H9 (cell line): ENCODE data around the gene RPS19. TPM values are rescaled to one million over a fixed set of nuclear protein-coding genes. Genes with fewer than 3 reads are reported as not detected.

Experiments
- DNase-seq: peaks from one replicate; pipeline ENCODE4 v3.0.0-alpha.2; 2017
- H2AFZ ChIP-seq: one replicate; pipeline ENCODE4 v1.6.1; 2013; ENCODE audit warnings: mild to moderate bottlenecking, low read length, control low read depth, moderate library complexity
- H2AK5ac ChIP-seq: 2 replicates; pipeline ENCODE4 v1.6.1; 2013; ENCODE audit warnings: low read length, control low read depth, mixed read lengths; ENCODE audit not compliant: insufficient read length
- H2BK120ac ChIP-seq: one replicate; pipeline ENCODE4 v1.6.1; 2013; ENCODE audit warnings: low read depth, mild to moderate bottlenecking, low read length, control low read depth, inconsistent platforms; ENCODE audit not compliant: poor library complexity, severe bottlenecking
- H2BK12ac ChIP-seq: 2 replicates; pipeline ENCODE4 v1.6.1; 2013; ENCODE audit warnings: low read length, control low read depth, mixed read lengths, low read depth; ENCODE audit not compliant: insufficient read length
- H2BK15ac ChIP-seq: 2 replicates; pipeline ENCODE4 v1.6.1; 2013; ENCODE audit warnings: low read depth, low read length, control low read depth
- H2BK20ac ChIP-seq: one replicate; pipeline ENCODE4 v1.6.1; 2013; ENCODE audit warnings: low read depth, mild to moderate bottlenecking, low read length, control low read depth, inconsistent platforms; ENCODE audit not compliant: poor library complexity, severe bottlenecking
- H2BK5ac ChIP-seq: 2 replicates; pipeline ENCODE4 v1.6.1; 2013; ENCODE audit warnings: low read length, control low read depth, mixed read lengths; ENCODE audit not compliant: insufficient read length
- H3K14ac ChIP-seq: 2 replicates; pipeline ENCODE4 v1.6.1; 2013; ENCODE audit warnings: low read length, control low read depth; ENCODE audit not compliant: insufficient read depth
- H3K18ac ChIP-seq: 2 replicates; pipeline ENCODE4 v1.6.1; 2013; ENCODE audit warnings: low read depth, mild to moderate bottlenecking, mixed read lengths, low read length, control low read depth; ENCODE audit not compliant: insufficient read length
- H3K23ac ChIP-seq: 2 replicates; pipeline ENCODE4 v1.6.1; 2013; ENCODE audit warnings: low read length, control low read depth, mixed read lengths, low read depth; ENCODE audit not compliant: insufficient read length
- H3K23me2 ChIP-seq: 2 replicates; pipeline ENCODE4 v1.6.1; 2013; ENCODE audit warnings: low read depth, mild to moderate bottlenecking, mixed read lengths, low read length, control low read depth; ENCODE audit not compliant: insufficient read length, poor library complexity, severe bottlenecking
- H3K27ac ChIP-seq: 2 replicates; pipeline ENCODE4 v1.5.1; 2013; ENCODE audit warnings: low read length, control low read depth, mixed read lengths, low read depth; ENCODE audit not compliant: insufficient read length
- H3K27me3 ChIP-seq: 2 replicates; pipeline ENCODE4 v1.6.1; 2013; ENCODE audit warnings: low read length, control low read depth, inconsistent platforms; ENCODE audit not compliant: insufficient read depth
- H3K4ac ChIP-seq: 2 replicates; pipeline ENCODE4 v1.6.1; 2013; ENCODE audit warnings: low read depth, mild to moderate bottlenecking, control low read depth, inconsistent platforms, low read length, moderate library complexity
- H3K4me1 ChIP-seq: 2 replicates; pipeline ENCODE4 v1.6.1; 2013; ENCODE audit warnings: low read length, control low read depth, inconsistent platforms; ENCODE audit not compliant: insufficient read depth
- H3K4me2 ChIP-seq: 2 replicates; pipeline ENCODE4 v1.6.1; 2013; ENCODE audit warnings: low read length, control low read depth, mixed read lengths; ENCODE audit not compliant: insufficient read length, insufficient read depth
- H3K56ac ChIP-seq: 2 replicates; pipeline ENCODE4 v1.6.1; 2013; ENCODE audit warnings: low read depth, mild to moderate bottlenecking, mixed read lengths, low read length, control low read depth; ENCODE audit not compliant: insufficient read length
- H3K79me1 ChIP-seq: 2 replicates; pipeline ENCODE4 v1.6.1; 2013; ENCODE audit warnings: low read depth, mild to moderate bottlenecking, moderate library complexity, low read length, control low read depth, inconsistent platforms; ENCODE audit not compliant: insufficient read depth, poor library complexity, severe bottlenecking
- H3K79me2 ChIP-seq: 2 replicates; pipeline ENCODE4 v1.6.1; 2013; ENCODE audit warnings: low read length, control low read depth, inconsistent platforms; ENCODE audit not compliant: insufficient read depth
- H3K9ac ChIP-seq: 2 replicates; pipeline ENCODE4 v1.6.1; 2013; ENCODE audit warnings: low read length, control low read depth, mixed read lengths; ENCODE audit not compliant: insufficient read length; ENCODE audit errors: extremely low read depth
- H3K9me3 ChIP-seq: one replicate; pipeline ENCODE4 v1.6.1; 2013; ENCODE audit warnings: low read depth, low read length, inconsistent platforms; ENCODE audit not compliant: control insufficient read depth
- H3T11ph ChIP-seq: one replicate; pipeline ENCODE4 v1.6.1; 2013; ENCODE audit warnings: mild to moderate bottlenecking, low read length, control low read depth, inconsistent platforms
- H4K20me1 ChIP-seq: one replicate; pipeline ENCODE4 v1.6.1; 2013; ENCODE audit not compliant: control insufficient read depth, insufficient read length, insufficient read depth
- H4K5ac ChIP-seq: 2 replicates; pipeline ENCODE4 v1.6.1; 2013; ENCODE audit warnings: low read depth, mild to moderate bottlenecking, mixed read lengths, low read length, control low read depth; ENCODE audit not compliant: insufficient read length
- H4K8ac ChIP-seq: replicated peaks from 2 replicates; pipeline ENCODE4 v1.6.1; 2013; ENCODE audit warnings: low read length, control low read depth, mixed read lengths, low read depth; ENCODE audit not compliant: insufficient read length
- H4K91ac ChIP-seq: 2 replicates; pipeline ENCODE4 v1.6.1; 2013; ENCODE audit warnings: low read depth, mild to moderate bottlenecking, moderate library complexity, mixed read lengths, low read length, control low read depth; ENCODE audit not compliant: insufficient read length
- H3K27ac Mint-ChIP-seq, 3 experiments: 2 replicates in 2 of 3; 3 replicates in 1 of 3; pipeline ENCODE4 v1.8.0; 2020 to 2021; ENCODE audit warnings: mixed read lengths in 3 of 3, mild to moderate bottlenecking in 1 of 3, moderate library complexity in 1 of 3
- H3K27me3 Mint-ChIP-seq: 2 replicates; pipeline ENCODE4 v1.8.0; 2021; ENCODE audit warnings: low read depth, mild to moderate bottlenecking, moderate library complexity, mixed read lengths
- H3K36me3 Mint-ChIP-seq, 3 experiments: 2 replicates in 2 of 3; 3 replicates in 1 of 3; pipeline ENCODE4 v1.8.0; 2020 to 2021; ENCODE audit warnings: low read depth in 3 of 3, mixed read lengths in 3 of 3; ENCODE audit not compliant: insufficient read depth in 1 of 3
- H3K4me1 Mint-ChIP-seq, 2 experiments: 2 replicates each; pipeline ENCODE4 v1.8.0; 2020; ENCODE audit warnings: mixed read lengths in 2 of 2
- H3K4me3 Mint-ChIP-seq, 2 experiments: 2 replicates in 1 of 2; 3 replicates in 1 of 2; pipeline ENCODE4 v1.8.0; 2020 to 2021; ENCODE audit warnings: mild to moderate bottlenecking in 2 of 2, mixed read lengths in 2 of 2, moderate library complexity in 1 of 2
- H3K9me3 Mint-ChIP-seq, 2 experiments: 2 replicates in 1 of 2; 3 replicates in 1 of 2; pipeline ENCODE4 v1.8.0; 2020; ENCODE audit warnings: mild to moderate bottlenecking in 2 of 2, mixed read lengths in 2 of 2, moderate library complexity in 1 of 2
- WGBS: extraction: QIAGEN DNeasy Blood & Tissue Kit; methylation state at CpG from one replicate; pipeline ENCODE4 v1.1.7; 2013; ENCODE audit warnings: missing lambda C conversion rate, low lambda C conversion rate, mixed read lengths; ENCODE audit not compliant: insufficient read length; ENCODE audit errors: extremely low coverage; 5-methylcytosine and 5-hydroxymethylcytosine counted together
- total RNA-seq: library from RNA; stranded (reverse); gene quantifications from 2 replicates; pipeline ENCODE4 v1.2.1, GENCODE V29; 2021
- TF ChIP-seq, protein P1 (sequence below): fragments of 200-600 bp; sonication (generic); conservative IDR thresholded peaks from 3 replicates; pipeline ENCODE4 v1.8.0; 2021; ENCODE audit warnings: antibody characterized with exemption, mild to moderate bottlenecking

The RPS19 gene
- total RNA-seq, 1 experiment from 2014 or later = 3,024 TPM

- Histone ChIP-seq H3K18ac (no peak overlapping the region), H3K9ac (no peak overlapping the region)
Measured at GRCh38 chr19:41915776-41916414, 55.8 kb downstream of the RPS19 start.

More at GRCh38 chr19:41915776-41916414, 55.8 kb downstream of the RPS19 start:
- Histone ChIP-seq H3K9me3 (no peaks in the 10 kb centered on the region), H3T11ph (no peak overlapping the region), H3K56ac (no peak overlapping the region), H3K79me1 (no peaks in the 10 kb centered on the region), H3K4me1 (no peaks in the 10 kb centered on the region), H2BK20ac (no peak overlapping the region), H4K20me1 (peaks cover 3% of the 10 kb centered on the region), H2BK5ac (no peak overlapping the region), H2BK15ac (no peak overlapping the region), H3K79me2 (no peaks in the 10 kb centered on the region), H4K8ac (no peak overlapping the region), H2BK12ac (no peak overlapping the region), H2AK5ac (no peak overlapping the region), H4K91ac (no peak overlapping the region), H3K23me2 (peaks cover 5% of the 10 kb centered on the region), H3K4ac (no peak overlapping the region), H3K27me3 (peaks cover 91% of the 10 kb centered on the region), H3K4me2 (no peak overlapping the region), H3K27ac (no peak overlapping the region), H3K14ac (no peak overlapping the region), H2AFZ (no peak overlapping the region), H4K5ac (no peak overlapping the region), H2BK120ac (no peak overlapping the region), H3K23ac (peak overlapping the region; percentile 38)
- H3K4me1 Mint-ChIP-seq = peaks cover 6 to 15% of the 10 kb centered on the region in 2 experiments; a peak in 3 of 4 replicates
- no peaks in the 10 kb centered on the region for H3K36me3 Mint-ChIP-seq
- no peak for DNase-seq
- H3K9me3 Mint-ChIP-seq = peaks cover 0 to 2% of the 10 kb centered on the region in 2 experiments; a peak in 1 of 5 replicates
- no peak overlapping the region for H3K27ac Mint-ChIP-seq
- no peak overlapping the region for H3K4me3 Mint-ChIP-seq
- TF ChIP-seq, protein P1, sequence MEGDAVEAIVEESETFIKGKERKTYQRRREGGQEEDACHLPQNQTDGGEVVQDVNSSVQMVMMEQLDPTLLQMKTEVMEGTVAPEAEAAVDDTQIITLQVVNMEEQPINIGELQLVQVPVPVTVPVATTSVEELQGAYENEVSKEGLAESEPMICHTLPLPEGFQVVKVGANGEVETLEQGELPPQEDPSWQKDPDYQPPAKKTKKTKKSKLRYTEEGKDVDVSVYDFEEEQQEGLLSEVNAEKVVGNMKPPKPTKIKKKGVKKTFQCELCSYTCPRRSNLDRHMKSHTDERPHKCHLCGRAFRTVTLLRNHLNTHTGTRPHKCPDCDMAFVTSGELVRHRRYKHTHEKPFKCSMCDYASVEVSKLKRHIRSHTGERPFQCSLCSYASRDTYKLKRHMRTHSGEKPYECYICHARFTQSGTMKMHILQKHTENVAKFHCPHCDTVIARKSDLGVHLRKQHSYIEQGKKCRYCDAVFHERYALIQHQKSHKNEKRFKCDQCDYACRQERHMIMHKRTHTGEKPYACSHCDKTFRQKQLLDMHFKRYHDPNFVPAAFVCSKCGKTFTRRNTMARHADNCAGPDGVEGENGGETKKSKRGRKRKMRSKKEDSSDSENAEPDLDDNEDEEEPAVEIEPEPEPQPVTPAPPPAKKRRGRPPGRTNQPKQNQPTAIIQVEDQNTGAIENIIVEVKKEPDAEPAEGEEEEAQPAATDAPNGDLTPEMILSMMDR = no peak
- no peaks in the 10 kb centered on the region; the same call in none of the 2 replicates for H3K27me3 Mint-ChIP-seq
- WGBS = no CpG with 5 or more reads among the region's 27 CpGs
